H1 (cell line): ENCODE measurements around the gene TDRD12. TPM values are rescaled to one million over a fixed set of nuclear protein-coding genes. Genes with fewer than 3 reads are reported as not detected.

Experiments used
- CTCF ChIA-PET: fragments of 300-600 bp; sonication (Branson Sonifier 250); formaldehyde crosslinking; loops from one replicate; lab custom pipeline; 2021; ENCODE audit not compliant: partially characterized antibody; lab: Charles Lee
- POLR2A ChIA-PET: fragments of 300-600 bp; sonication (Branson Sonifier 250); formaldehyde crosslinking; loops from one replicate; lab custom pipeline; 2021; ENCODE audit warnings: inconsistent platforms; ENCODE audit not compliant: partially characterized antibody; lab: Charles Lee
- DNase-seq, 2 experiments: peaks; one replicate each; pipeline versions ENCODE4 v3.0.0 to v3.0.0-alpha.2; 2010 to 2022; ENCODE audit warnings: low spot score in 2 of 2, low read depth in 1 of 2, mixed read lengths in 1 of 2
- FAIRE-seq: peaks from 2 replicates; lab custom pipeline; 2011; peaks lifted over from hg19 to GRCh38; lab: Jason Lieb, UNC
- H2AFZ ChIP-seq: 2 replicates; pipeline ENCODE4 v1.8.1; 2012; ENCODE audit warnings: low read length, inconsistent platforms
- H2AK5ac ChIP-seq: 2 replicates; pipeline ENCODE4 v1.6.1; 2013; ENCODE audit warnings: low read depth, low read length
- H2BK120ac ChIP-seq: replicated peaks from 2 replicates; pipeline ENCODE3; 2013; ENCODE audit warnings: low read depth, low read length, inconsistent platforms
- H2BK12ac ChIP-seq: 2 replicates; pipeline ENCODE4 v1.6.1; 2013; ENCODE audit warnings: low read depth, low read length
- H2BK15ac ChIP-seq: 2 replicates; pipeline ENCODE4 v1.6.1; 2013; ENCODE audit warnings: low read length
- H2BK20ac ChIP-seq: 2 replicates; pipeline ENCODE4 v1.6.1; 2013; ENCODE audit warnings: low read length
- H2BK5ac ChIP-seq: 2 replicates; pipeline ENCODE4 v1.6.1; 2013; ENCODE audit warnings: low read depth, low read length
- H3K14ac ChIP-seq: 2 replicates; pipeline ENCODE4 v1.6.1; 2013; ENCODE audit warnings: inconsistent platforms; ENCODE audit not compliant: insufficient read length
- H3K18ac ChIP-seq: 2 replicates; pipeline ENCODE4 v1.6.1; 2013; ENCODE audit warnings: low read length; ENCODE audit errors: extremely low read depth
- H3K23ac ChIP-seq: 2 replicates; pipeline ENCODE4 v1.6.1; 2013; ENCODE audit warnings: inconsistent platforms; ENCODE audit not compliant: insufficient read length
- H3K23me2 ChIP-seq: 2 replicates; pipeline ENCODE4 v1.6.1; 2013; ENCODE audit warnings: low read depth, low read length
- H3K27ac ChIP-seq: 2 replicates; pipeline ENCODE4 v1.6.1; 2011; ENCODE audit warnings: low read depth, low read length, inconsistent platforms
- H3K27me3 ChIP-seq, 4 experiments: replicated peaks in 1 of 4; 1 replicate in 1 of 4; 2 replicates in 3 of 4; pipeline versions ENCODE4 v1.6.1 to v1.8.1; 2011 to 2013; ENCODE audit warnings: low read length in 3 of 4, mild to moderate bottlenecking in 3 of 4, inconsistent platforms in 2 of 4, mixed read lengths in 2 of 4, moderate library complexity in 1 of 4; ENCODE audit not compliant: control insufficient read depth in 3 of 4, insufficient read depth in 3 of 4; ENCODE audit errors: extremely low read depth in 1 of 4
- H3K36me3 ChIP-seq, 4 experiments: 2 replicates each; pipeline versions ENCODE4 v1.6.1 to v1.8.1; 2011 to 2013; ENCODE audit warnings: mild to moderate bottlenecking in 4 of 4, low read length in 3 of 4, moderate library complexity in 2 of 4, control low read depth in 1 of 4, inconsistent platforms in 1 of 4; ENCODE audit not compliant: insufficient read depth in 4 of 4, control insufficient read depth in 2 of 4
- H3K4ac ChIP-seq: replicated peaks from 2 replicates; pipeline ENCODE3; 2013; ENCODE audit warnings: low read length, low read depth, mixed read lengths, inconsistent platforms; ENCODE audit not compliant: insufficient read length
- H3K4me1 ChIP-seq, 4 experiments: replicated peaks in 1 of 4; 1 replicate in 1 of 4; 2 replicates in 3 of 4; pipeline versions ENCODE4 v1.6.1 to v1.8.1; 2011 to 2013; ENCODE audit warnings: low read length in 3 of 4, inconsistent platforms in 2 of 4, mixed read lengths in 1 of 4; ENCODE audit not compliant: insufficient read depth in 4 of 4, control insufficient read depth in 3 of 4
- H3K4me2 ChIP-seq, 2 experiments: 2 replicates each; pipeline versions ENCODE4 v1.6.1 to v1.8.1; 2011 to 2013; ENCODE audit warnings: low read depth in 2 of 2, low read length in 2 of 2, control low read depth in 1 of 2, inconsistent platforms in 1 of 2, mild to moderate bottlenecking in 1 of 2; ENCODE audit not compliant: insufficient read depth in 1 of 2
- H3K4me3 ChIP-seq, 4 experiments: fragments of 200-600, 300-600 bp in 1 of 4; sonication (generic), shearing (Covaris generic), sonication (Bioruptor Twin) in 1 of 4; 2 replicates each; pipeline versions ENCODE4 v1.5.1 to v1.8.1; 2011 to 2016; ENCODE audit warnings: low read length in 4 of 4, low read depth in 3 of 4, control low read depth in 2 of 4, inconsistent platforms in 2 of 4, mild to moderate bottlenecking in 2 of 4, mixed read lengths in 1 of 4, moderate library complexity in 1 of 4; ENCODE audit not compliant: insufficient read depth in 2 of 4; ENCODE audit errors: extremely low read depth in 1 of 4
- H3K56ac ChIP-seq: replicated peaks from 2 replicates; pipeline ENCODE3; 2013; ENCODE audit warnings: low read depth, mild to moderate bottlenecking, mixed read lengths, low read length, inconsistent platforms; ENCODE audit not compliant: insufficient read length
- H3K79me1 ChIP-seq: 2 replicates; pipeline ENCODE4 v1.6.1; 2013; ENCODE audit warnings: low read depth, low read length, control low read depth
- H3K79me2 ChIP-seq, 2 experiments: 2 replicates each; pipeline versions ENCODE4 v1.6.1 to v1.8.1; 2012 to 2013; ENCODE audit warnings: low read length in 2 of 2, mild to moderate bottlenecking in 2 of 2, inconsistent platforms in 1 of 2; ENCODE audit not compliant: insufficient read depth in 2 of 2, control insufficient read depth in 1 of 2
- H3K9ac ChIP-seq, 4 experiments: replicated peaks in 1 of 4; 1 replicate in 1 of 4; 2 replicates in 3 of 4; pipeline versions ENCODE4 v1.6.1 to v1.8.1; 2011 to 2013; ENCODE audit warnings: low read depth in 3 of 4, low read length in 3 of 4, control low read depth in 2 of 4, mild to moderate bottlenecking in 2 of 4, moderate library complexity in 2 of 4, inconsistent platforms in 1 of 4; ENCODE audit errors: extremely low read depth in 1 of 4
- H3K9me3 ChIP-seq, 2 experiments: 2 replicates each; pipeline versions ENCODE4 v1.6.1 to v1.8.1; 2012 to 2013; ENCODE audit warnings: mild to moderate bottlenecking in 2 of 2, moderate library complexity in 2 of 2, control low read depth in 1 of 2, inconsistent platforms in 1 of 2, low read depth in 1 of 2, low read length in 1 of 2, mixed read lengths in 1 of 2; ENCODE audit not compliant: insufficient read depth in 2 of 2
- H4K20me1 ChIP-seq, 2 experiments: replicated peaks in 1 of 2; 2 replicates each; pipeline versions ENCODE3 to v1.8.1; 2011 to 2013; ENCODE audit warnings: inconsistent platforms in 2 of 2, low read length in 2 of 2, mild to moderate bottlenecking in 1 of 2; ENCODE audit not compliant: insufficient read depth in 2 of 2, control insufficient read depth in 1 of 2
- H4K5ac ChIP-seq: 2 replicates; pipeline ENCODE4 v1.6.1; 2013; ENCODE audit warnings: low read length, low read depth, mixed read lengths, inconsistent platforms; ENCODE audit not compliant: insufficient read length
- H4K8ac ChIP-seq: 2 replicates; pipeline ENCODE4 v1.8.0; 2013; ENCODE audit warnings: mild to moderate bottlenecking, moderate library complexity, low read length, inconsistent platforms; ENCODE audit not compliant: insufficient read depth; ENCODE audit errors: extremely low read depth
- H4K91ac ChIP-seq: replicated peaks from 2 replicates; pipeline ENCODE3; 2013; ENCODE audit warnings: low read length, mixed read lengths, inconsistent platforms; ENCODE audit not compliant: insufficient read length
- EZH2 ChIP-seq: fragments of 200-600 bp; sonication (generic); IDR thresholded peaks from 2 replicates; pipeline ENCODE4 v1.7.1; 2012; ENCODE audit warnings: low read depth, mild to moderate bottlenecking, moderate library complexity, low read length, inconsistent platforms; ENCODE audit not compliant: severe bottlenecking
- FOSL1 ChIP-seq: IDR thresholded peaks from 2 replicates; pipeline ENCODE4 v1.6.1; 2011; ENCODE audit warnings: mild to moderate bottlenecking, low read depth, low read length, moderate library complexity; ENCODE audit not compliant: insufficient read depth
- HDAC2 ChIP-seq, 2 experiments: fragments of 300-600 bp in 1 of 2; sonication (generic) in 1 of 2; IDR thresholded peaks; 2 replicates each; pipeline ENCODE4 v1.6.1; 2011 to 2012; ENCODE audit warnings: low read depth in 2 of 2, low read length in 2 of 2, mild to moderate bottlenecking in 2 of 2, moderate library complexity in 2 of 2, borderline replicate concordance in 1 of 2, inconsistent platforms in 1 of 2
- HDAC6 ChIP-seq: IDR thresholded peaks from one replicate; pipeline ENCODE4 v1.7.1; 2012; ENCODE audit warnings: low read depth, mild to moderate bottlenecking, inconsistent platforms, low read length, moderate library complexity
- JUND ChIP-seq: IDR thresholded peaks from 2 replicates; pipeline ENCODE4 v1.6.1; 2011; ENCODE audit warnings: mild to moderate bottlenecking, improper control_type of control experiment, low read length
- NANOG ChIP-seq: IDR thresholded peaks from 2 replicates; pipeline ENCODE4 v1.6.1; 2011; ENCODE audit warnings: low read length, low read depth, mild to moderate bottlenecking, inconsistent platforms; ENCODE audit not compliant: insufficient read depth, poor library complexity, severe bottlenecking
- SP1 ChIP-seq: IDR thresholded peaks from 2 replicates; pipeline ENCODE4 v1.6.1; 2011; ENCODE audit warnings: low read depth, low read length
- TAF1 ChIP-seq: IDR thresholded peaks from 2 replicates; pipeline ENCODE4 v1.6.1; 2011; ENCODE audit warnings: mild to moderate bottlenecking, low read depth, low read length
- TBP ChIP-seq: IDR thresholded peaks from 2 replicates; pipeline ENCODE4 v1.6.1; 2011; ENCODE audit warnings: low read depth, low read length, improper control_type of control experiment
- WGBS, 2 experiments: shearing (Covaris generic) in 1 of 2; methylation state at CpG; one replicate each; pipeline versions ENCODE4 v1.1.6 to v1.1.7; 2013 to 2015; ENCODE audit warnings: low lambda C conversion rate in 2 of 2, mixed read lengths in 2 of 2, inconsistent platforms in 1 of 2, low coverage in 1 of 2, missing lambda C conversion rate in 1 of 2; ENCODE audit not compliant: insufficient replicate concordance in 2 of 2, insufficient coverage in 1 of 2, insufficient read length in 1 of 2; ENCODE audit errors: extremely low coverage in 1 of 2, missing lambda C conversion rate in 1 of 2; 5-methylcytosine and 5-hydroxymethylcytosine counted together
- polyA plus RNA-seq, 7 experiments: library from polyadenylated mRNA; depleted of rRNA in 3 of 7; stranded (reverse) in 5 of 7; unstranded in 2 of 7; fragments of >200 nt in 5 of 7; fragments of 200-250 nt in 2 of 7; gene quantifications; 1 replicate in 5 of 7; 2 replicates in 1 of 7; 4 replicates in 1 of 7; pipeline versions ENCODE4 v1.2.1 to v1.2.3, GENCODE V29; 2011 to 2013; ENCODE audit warnings: missing spikeins in 2 of 7, mixed read lengths in 2 of 7
- total RNA-seq: library from RNA; stranded (reverse); fragmentation: NEBNext Ultra II Directional; extraction: Animal tissue kit (Norgen Biotek cat#: 25700); gene quantifications from 2 replicates; pipeline ENCODE4 v1.2.1, GENCODE V29; 2021

The TDRD12 gene
- total and polyA plus RNA-seq, 2 of the 8 experiments (the other 6 are each of a cell fraction or from before 2014, with no cell fraction given), result 0.39 to 0.88 TPM

- H4K91ac ChIP-seq, result no peak overlapping the region
- H3K9me3 ChIP-seq, result no peaks in the 10 kb centered on the region
- H3K23me2 ChIP-seq, result no peaks in the 10 kb centered on the region
- H4K8ac ChIP-seq, result no peak overlapping the region
- H3K56ac ChIP-seq, result no peak overlapping the region
- no peaks in the 10 kb centered on the region for H3K27me3 ChIP-seq
- H2AFZ ChIP-seq, result no peak overlapping the region
- H2BK120ac ChIP-seq, result no peak overlapping the region
- no peak overlapping the region for H2BK20ac ChIP-seq
- H3K4me2 ChIP-seq, result no peak overlapping the region
- no peak overlapping the region for H3K23ac ChIP-seq
- WGBS, 2 experiments, result 86% methylated on average over 6 of the region's 6 CpGs; no CpG with 5 or more reads in 1 of the 2 experiments
- H3K14ac ChIP-seq, result no peak overlapping the region
- H3K27ac ChIP-seq, result no peak overlapping the region
- H3K4ac ChIP-seq, result no peak overlapping the region
- no peaks in the 10 kb centered on the region for H3K79me2 ChIP-seq
- no peak for FAIRE-seq
- H2BK5ac ChIP-seq, result no peak overlapping the region
- no peak for TF ChIP-seq SP1
- TF ChIP-seq HDAC2 (IDR thresholded peaks at IDR 0.05; ENCODE audit: borderline replicate concordance in 1 of 2, low read depth in 2 of 2, low read length in 2 of 2), result no peak
- TF ChIP-seq HDAC6, result no peak
- TF ChIP-seq JUND, result no peak
- TF ChIP-seq NANOG, result no peak
- no peak for TF ChIP-seq TAF1
- TF ChIP-seq FOSL1, result no peak
- TF ChIP-seq TBP, result no peak
- TF ChIP-seq EZH2, result no peak
- no peaks in the 10 kb centered on the region for H4K20me1 ChIP-seq
- H2BK12ac ChIP-seq, result no peak overlapping the region
- DNase-seq, result no peak
- H3K36me3 ChIP-seq, result no peaks in the 10 kb centered on the region
- no peak overlapping the region for H3K9ac ChIP-seq
- no peaks in the 10 kb centered on the region for H3K79me1 ChIP-seq
- no peak overlapping the region for H3K18ac ChIP-seq
- ChIA-PET CTCF (interaction anchor here (1.2 kb wide), 1 partner anchor 21 kb away, joined by 3 read pairs; no protein-coding TSS in a partner anchor), POLR2A (no interaction called here)
- no peak overlapping the region for H2BK15ac ChIP-seq
- no peak overlapping the region for H2AK5ac ChIP-seq
- H4K5ac ChIP-seq, result no peak overlapping the region
- no peaks in the 10 kb centered on the region for H3K4me1 ChIP-seq
- H3K4me3 ChIP-seq, result no peak overlapping the region
These were observed 48.5 kb downstream of the TDRD12 start for GRCh38 chr19:32767951-32768679.
